Peyer's patch (tissue), 4 donors: ENCODE data around the gene TRAF3IP3.

Experiments
- CTCF ChIP-seq, 6 experiments: fragments of 450-650 bp in 4 of 6; fragments of 200-600 bp in 2 of 6; sonication (generic) in 1 of 6; IDR thresholded peaks; one replicate each; pipeline ENCODE4 v1.5.1; 2017 to 2019; ENCODE audit warnings: antibody characterized with exemption in 6 of 6, mild to moderate bottlenecking in 3 of 6, moderate library complexity in 1 of 6
- POLR2A ChIP-seq, 2 donors: fragments of 450-650 bp; IDR thresholded peaks; one replicate each; pipeline ENCODE4 v1.5.1; 2017; ENCODE audit warnings: antibody characterized with exemption in 2 of 2, mild to moderate bottlenecking in 2 of 2, moderate library complexity in 2 of 2

- no peak for TF ChIP-seq CTCF (IDR thresholded peaks at IDR 0.05)
- no peak for TF ChIP-seq POLR2A (IDR thresholded peaks at IDR 0.05)
Observed at GRCh38 chr1:209800984-209801834, 45.4 kb downstream of the TRAF3IP3 start.
